NCI-H2171 treated with DMSO at 0.1 percent for 48 hours (cell line): Measurements from ENCODE around the gene IFI44.

ENCODE experiments used
- DNase-seq: peaks from one replicate; lab custom pipeline; 2025; lab: John Stamatoyannopoulos, UW

The IFI44 gene

DNA sequence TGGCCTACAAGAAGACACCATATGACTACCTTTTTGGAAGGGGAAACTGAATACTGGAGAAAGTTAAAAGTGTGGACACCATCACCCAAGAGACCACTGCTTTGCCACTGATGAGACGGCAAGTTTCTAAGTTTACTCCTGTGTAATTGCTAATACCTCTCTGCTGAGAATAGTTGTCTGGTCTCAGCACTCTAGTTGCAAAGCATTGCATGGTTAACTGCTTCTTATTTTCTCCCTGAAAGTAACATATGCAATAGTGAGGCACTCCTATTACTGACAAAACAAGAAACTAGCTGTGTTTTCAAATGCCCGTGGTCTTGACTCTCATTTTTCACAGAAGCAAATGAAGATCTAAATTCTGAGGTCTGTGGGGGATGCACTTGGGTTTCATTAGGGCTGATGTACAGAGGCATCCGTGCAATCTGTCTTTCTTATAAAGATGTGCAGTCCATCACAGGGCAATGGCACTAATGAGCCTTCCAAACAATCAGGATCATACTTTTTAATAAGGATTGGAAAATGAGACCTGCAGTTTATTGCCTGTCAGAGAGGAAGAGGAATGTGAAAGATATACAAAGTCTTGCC is 62.9 kb downstream of the IFI44 start:
- no peak for DNase-seq

GRCh38 chr1:78713297-78713696 is 63.7 kb downstream of the IFI44 start:
- DNase-seq, result no peak
